ENCODE results near the gene AFG1L. TPM values are rescaled to one million over a fixed set of nuclear protein-coding genes. Genes with fewer than 3 reads are reported as not detected.
"Not testable (repeated sequence)": the region's sequence is repeated elsewhere in the genome, so short reads cannot be mapped to it uniquely, and the experiment has no call there.

AFG1L gene
- total RNA-seq, 1 donor from 2014 or later: 5.2 TPM

DNA sequence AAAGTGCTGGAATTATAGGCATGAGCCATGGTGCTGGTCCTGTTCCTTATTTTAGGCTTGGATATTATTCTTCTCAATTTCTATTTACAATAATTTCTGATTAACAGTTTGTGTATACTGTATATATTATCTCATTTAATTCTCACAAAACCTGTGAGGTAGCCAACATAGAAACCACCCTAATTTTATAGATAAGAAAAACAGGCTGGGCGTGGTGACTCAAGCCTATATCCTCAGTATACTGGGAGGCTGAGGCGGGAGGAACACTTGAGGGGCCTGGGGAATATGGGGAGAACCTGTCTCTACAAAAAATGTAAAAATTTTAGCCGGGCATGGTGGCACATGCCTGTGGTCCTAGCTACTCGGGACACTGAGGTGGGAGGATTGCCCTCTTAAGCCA lies 3.8 kb upstream of the AFG1L start:
- DNase-seq: no peak

DNA sequence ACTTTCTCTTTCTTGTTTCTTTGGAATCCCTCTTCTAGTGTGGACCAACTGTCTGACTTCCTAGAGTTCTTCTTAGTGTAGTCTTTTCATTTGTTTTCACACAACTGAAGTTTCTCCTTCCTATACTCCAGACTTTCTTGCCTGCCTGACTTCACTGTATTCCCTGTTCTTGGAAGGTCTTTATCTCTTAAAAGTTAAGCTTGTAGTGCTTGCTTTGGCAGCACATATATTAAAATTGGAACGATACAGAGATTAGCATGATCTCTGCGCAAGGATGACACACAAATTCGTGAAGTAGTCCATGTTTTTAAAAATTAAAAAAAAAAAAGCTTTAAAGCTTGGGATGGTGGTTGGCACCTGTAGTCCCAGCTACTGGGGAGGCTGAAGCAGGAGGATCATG lies 2.3 kb upstream of the AFG1L start:
- DNase-seq: not testable (repeated sequence)

DNA sequence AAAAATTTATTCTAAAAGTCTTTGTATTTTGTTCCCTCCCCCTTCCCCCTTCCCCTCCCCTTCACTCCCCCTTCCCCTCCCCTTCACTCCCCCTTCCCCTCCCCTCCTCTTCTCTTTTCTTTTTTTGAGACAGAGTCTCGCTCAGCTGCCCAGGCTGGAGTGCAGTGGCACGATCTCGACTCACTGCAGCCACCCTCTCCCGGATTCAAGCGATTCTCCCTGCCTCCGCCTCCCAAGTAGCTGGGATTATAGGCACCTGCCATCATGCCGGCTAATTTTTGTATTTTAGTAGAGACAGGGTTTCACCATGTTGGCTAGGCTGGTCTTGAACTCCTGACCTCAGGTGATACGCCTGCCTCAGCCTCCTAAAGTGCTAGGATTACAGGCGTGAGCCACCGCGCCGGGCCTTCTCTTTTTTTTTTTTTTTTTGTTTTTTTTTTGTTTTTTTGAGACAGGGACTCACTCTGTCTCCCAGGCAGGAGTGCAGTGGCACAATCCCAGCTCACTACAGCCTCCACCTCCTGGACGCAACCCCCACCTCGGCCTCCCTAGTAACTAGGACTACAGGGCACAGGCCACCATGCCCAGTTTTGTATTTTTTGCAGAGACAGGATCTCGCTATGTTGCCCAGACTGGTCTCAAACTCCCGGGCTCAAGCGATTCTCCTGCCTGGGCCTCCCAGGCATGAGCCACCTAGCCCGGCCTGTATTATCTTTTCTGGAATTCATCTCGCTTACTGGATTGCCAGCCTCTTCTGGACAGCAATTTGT lies 1.1 kb upstream of the AFG1L start:
- peak; percentile 7 for DNase-seq

DNA sequence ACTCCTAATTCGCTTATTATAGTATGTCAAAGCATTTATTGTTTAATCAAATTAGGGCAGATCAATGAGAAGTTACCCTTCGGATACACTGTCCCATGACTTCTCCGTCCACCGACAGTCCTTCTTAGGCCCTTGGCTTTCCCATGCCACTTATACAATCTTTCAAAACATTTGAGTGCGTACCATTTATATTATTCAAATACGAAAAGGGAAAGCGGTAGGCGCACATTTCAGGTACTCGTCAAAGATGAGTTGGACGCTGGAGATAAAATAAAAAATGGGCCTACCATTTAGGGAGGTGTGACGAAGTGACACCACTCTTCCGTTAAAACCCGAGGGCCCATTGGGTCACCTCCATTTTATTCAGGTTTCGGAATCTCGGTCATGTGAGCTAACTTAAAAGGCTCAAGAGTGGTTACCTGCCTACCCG lies 542 bp upstream of the AFG1L start:
- DNase-seq: no peak

DNA sequence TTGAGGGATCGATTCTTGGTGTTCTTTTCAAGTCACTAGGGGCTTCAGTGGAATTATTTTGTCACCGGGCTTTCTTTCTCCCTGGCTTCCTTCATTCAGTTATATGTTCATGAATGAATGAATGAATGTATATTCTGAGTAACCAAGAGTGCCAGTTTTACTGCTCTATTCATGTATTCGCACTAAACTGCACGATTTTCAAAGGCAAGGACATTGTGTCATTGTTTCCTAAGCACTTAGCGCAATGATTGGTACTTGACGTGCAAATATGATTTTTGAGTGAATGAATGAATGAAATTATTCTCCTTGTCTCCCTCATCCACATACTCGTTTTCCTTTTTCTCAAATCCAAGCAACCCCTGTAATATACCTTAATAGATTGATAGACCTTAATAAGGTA lies 822 bp downstream of the AFG1L start:
- no peak for DNase-seq

DNA sequence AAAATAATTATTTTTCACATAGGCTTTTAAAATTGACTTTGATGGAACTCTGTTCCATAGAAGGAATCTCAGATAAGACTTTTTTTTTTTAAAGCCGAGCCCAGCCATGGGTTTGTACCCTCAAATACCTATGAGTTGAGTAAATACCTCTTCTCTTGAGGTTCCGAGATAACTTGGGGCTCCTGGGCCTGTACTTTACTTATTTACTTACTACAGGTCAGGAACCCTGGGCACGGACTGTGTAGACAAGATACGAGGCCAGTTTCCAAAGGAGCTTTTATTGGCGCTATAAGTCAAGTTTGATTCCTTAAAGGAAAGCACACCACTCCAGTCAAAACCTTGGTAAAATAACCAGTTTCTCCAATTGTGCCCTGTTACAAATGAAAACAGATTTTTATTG lies 7.5 kb downstream of the AFG1L start:
- no peak for DNase-seq

DNA sequence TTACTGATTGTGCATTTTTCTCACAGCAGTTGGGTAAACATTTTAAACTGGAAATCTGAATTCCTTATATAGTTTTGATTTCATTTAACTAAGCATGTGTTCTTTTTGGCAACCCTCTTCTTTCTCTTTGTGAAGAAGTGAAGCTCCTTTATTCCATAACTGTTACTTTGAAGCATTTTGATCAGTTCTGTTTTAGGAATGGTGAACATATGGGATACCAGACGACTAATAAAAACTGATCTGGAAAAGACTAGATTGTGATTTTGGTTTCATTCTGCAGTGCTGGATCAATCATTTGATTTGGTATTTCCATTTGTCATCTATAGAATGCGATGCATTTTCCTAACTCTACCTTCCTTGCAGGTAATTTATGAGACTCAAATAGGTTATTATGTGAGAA lies 9.8 kb downstream of the AFG1L start:
- no peak for DNase-seq

DNA sequence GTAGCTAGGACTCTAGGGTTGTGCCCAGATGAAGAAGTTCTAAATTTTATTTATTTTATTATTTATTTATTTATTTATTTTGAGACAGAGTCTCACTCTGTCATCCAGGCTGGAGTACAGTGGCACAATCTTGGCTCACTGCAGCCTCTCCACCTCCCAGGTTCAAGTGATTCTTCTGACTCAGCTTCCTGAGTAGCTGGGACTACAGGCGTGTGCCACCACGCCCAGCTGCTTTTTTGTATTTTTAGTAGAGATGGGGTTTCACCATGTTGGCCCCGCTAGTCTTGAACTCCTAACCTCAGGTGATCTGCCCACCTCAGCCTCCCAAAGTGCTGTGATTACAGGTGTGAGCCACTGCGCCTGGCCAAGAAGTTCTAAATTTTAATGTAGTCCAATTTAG lies 13.8 kb downstream of the AFG1L start:
- not testable (repeated sequence) for DNase-seq

DNA sequence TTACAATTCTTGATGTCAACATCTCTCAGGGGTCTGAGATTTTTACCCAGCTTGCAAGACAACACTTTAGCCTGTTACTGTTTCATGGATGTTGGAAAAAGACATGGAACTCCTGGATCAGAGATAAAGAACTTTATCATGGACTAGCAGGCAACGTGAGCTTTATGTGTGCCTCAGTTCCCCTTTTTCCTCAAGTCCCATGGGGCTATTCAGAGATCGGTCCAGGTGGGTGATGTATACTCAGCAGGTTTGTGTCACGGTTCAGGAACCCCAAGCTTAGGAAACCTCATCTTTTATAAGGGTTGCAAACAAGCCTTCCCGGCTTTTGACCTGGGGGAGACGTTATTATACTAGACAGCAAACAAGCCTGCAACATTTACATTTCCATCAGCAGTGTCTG lies 15.0 kb downstream of the AFG1L start:
- DNase-seq: no peak

DNA sequence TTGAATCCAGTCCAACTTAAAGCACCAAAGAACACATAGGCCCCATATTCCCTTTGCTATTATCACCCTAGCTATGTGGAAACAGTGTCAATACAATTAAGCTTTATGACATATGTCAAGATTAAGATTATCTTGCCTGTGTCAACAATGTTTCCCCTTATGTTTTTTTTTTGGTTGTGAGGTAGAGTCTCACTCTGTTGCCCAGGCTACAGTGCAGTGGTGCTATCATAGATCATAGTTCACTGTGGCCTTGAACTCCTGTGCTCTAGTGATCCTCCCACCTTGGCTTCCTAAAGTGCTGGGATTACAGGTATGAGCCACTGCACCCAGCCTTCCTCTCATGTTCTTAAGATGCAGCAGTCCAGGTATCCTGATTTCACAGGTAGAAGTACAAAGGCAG lies 17.8 kb downstream of the AFG1L start:
- DNase-seq: no peak

DNA sequence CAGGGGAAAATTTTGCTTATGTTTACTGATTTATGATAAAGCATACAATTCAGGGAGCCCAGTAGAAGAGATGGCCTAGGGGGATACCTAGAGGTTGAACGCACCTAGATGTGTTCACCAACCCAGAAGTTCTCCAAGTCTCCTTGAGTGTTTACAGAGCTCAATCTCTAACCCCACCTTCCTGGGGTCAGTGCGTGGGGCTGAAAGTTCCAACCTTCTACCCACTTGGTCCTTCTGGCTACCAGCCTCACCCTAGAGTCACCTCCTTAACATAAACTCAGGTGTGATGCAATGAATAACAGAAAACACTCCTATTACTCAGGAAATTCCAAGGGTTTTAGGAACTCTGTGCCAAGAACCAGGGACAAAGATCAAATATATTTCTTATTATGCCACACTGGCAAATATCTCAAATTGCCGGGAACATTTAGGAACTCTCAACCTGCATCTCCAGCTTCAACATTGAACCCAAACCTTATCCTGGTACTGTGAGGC lies 26.4 kb downstream of the AFG1L start:
- no peak for DNase-seq

DNA sequence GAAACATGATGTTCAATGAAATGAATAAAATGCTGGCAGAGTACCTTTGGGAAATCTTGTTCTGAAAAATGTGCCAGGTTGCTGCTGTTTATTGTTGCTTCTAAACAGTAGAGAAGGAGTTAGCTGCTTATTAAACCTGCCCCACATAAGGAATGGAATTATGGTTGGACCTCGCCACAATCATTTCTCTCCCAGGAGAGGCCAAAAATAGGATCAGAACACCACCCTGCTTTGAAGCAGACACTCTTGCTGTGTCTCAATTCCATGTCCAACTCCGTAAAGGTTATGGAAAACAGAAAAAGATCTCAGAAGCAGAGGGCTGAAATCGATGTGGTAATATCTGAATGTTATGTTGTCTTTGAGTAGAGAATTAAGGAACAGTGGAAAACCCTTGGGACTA lies 27.9 kb downstream of the AFG1L start:
- no peak for DNase-seq

DNA sequence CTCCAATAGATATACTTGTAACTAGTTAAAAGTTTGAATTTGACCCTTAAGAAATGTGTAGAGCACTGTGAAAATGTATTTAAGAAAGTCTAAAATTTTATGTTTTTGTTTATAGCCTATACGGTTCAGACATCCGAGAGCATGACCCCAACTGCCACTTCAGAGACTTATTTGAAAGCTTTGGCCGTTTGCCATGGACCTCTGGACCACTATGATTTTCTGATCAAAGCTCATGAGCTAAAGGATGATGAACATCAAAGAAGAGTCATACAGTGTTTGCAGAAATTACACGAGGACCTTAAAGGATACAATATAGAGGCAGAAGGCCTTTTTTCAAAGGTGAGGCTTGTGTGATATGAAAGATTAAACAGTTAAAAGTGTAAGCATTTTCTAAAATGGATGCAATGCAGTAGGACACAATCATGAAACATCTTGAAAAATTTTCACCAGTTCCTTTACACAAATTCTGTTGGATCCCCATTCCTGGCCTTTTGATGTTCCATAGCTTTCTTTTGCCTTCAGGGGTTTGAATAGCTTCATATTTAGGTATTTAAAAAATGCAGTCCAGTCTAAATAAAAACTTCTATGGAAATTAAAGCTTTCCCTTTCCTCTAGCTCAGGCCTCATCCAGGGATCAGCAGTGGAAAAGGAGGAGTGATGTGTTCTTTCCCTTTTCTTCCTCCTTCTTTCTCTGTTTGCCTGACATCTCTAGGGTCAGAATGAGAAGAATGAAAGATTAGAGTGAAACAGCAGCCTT lies 29.0 kb downstream of the AFG1L start:
- no peak for DNase-seq

DNA sequence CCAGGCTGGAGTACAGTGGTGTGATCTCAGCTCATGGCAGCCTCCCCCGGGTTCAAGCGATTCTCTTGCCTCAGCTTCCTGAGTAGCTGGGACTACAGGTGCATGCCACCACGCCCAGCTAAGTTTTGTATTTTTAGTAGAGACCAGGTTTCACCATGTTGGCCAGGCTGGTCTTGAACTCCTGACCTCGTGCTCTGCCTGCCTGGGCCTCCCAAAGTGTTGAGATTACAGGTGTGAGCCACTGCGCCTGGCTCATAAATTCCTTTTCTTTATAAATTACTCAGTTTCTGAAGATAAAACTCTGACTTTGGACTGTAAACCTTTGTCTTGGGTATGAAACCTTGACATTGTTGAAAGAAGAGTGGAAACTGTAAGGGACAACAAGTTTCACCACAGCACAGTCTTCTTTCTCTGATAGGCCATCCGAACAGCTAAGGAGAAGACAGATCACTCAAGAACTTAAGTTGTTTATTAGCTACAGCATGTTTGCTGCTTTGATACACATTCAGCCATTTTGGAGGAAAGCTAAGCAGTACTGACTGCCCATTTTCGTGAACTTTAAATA lies 35.4 kb downstream of the AFG1L start:
- not testable (repeated sequence) for DNase-seq

DNA sequence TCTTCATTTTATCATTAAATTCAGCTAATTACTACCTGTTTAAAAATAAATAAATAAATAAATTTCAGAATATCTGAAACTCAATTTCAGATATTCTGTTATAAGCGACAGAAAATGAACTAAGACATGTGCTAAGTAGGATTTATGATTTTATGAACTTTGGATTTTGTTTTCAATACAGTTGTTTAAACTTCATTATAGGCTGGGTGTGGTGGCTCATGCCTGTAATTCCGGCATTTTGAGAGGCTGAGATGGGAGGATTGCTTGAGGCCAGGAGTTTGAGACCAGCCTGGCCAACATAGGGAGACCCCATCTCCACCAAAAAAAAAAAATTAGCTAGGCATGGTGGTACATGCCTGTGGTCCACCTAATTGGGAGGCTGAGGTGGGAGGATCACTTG lies 36.0 kb downstream of the AFG1L start:
- no peak for DNase-seq

DNA sequence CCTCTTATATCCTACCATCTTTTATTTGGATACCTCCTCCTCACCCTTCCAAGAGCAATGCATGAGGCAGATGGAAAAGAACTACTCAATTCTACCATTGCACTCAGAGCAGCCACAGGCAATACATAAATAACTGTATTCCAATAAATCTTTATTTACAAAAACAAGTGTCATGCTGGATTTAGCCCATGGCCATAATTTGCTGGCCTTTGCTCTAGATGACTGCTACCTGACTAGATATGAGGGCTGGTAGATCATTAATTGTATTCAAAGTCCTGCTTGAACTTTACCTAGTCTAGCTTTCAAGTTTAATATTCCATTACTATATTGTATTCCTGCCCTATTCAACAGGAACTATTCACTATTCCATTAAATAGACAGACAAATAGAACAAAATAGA lies 37.1 kb downstream of the AFG1L start:
- DNase-seq: no peak

DNA sequence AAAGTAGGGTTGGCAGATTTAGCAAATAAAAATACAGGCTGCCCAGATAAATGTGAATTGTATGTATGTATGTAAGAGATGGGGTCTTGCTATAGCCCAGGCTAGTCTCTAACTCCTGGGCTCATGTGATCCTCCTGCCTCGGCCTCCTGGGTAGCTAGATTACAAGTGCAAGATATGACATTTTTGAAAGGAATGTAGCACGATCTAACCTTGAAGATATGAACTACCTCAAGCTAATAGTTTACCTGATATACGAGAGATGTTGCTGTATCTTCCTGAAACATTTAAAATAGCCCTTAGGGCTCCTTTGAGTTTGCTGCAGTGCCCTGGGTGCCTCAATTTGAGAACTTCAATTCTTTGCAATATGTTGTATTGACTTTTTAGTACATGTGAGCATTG lies 42.1 kb downstream of the AFG1L start:
- no peak for DNase-seq

DNA sequence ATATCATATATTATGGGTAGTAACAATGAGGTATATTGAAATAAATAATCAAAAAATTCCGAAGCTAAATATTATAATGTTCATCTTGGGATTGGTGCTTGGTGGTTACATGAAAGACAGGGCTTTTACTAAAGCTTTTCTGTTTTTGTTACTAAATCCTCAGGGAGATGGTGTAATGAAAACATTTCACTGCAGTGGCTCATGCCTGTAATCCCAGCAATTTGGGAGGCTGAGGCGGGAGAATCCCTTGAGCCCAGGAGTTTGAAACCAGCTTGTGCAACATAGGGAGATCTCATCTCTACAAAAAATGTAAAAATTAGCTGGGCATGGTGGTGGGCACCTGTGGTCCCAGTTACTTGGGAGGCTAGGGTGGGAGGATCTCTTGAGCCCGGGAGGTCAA lies 42.9 kb downstream of the AFG1L start:
- no peak for DNase-seq

DNA sequence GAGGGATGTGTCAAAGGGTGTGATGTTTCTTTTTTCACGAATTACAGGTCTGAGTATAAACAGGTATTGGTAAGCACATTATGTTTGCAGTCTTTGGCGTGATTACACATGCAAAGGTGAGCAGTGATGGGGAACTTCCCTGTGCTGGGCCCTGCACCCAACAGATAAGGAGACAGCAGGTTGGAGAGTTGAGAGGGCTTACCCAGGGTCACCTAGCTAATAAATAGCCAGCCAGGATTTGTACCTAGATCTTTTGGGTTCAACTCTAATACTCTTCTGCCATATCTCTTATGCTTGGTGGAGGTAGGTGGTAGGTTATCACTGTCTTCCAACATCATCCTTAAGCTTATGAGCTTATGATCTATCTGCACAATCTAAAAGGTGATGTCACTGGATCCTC lies 46.5 kb downstream of the AFG1L start:
- no peak for DNase-seq

DNA sequence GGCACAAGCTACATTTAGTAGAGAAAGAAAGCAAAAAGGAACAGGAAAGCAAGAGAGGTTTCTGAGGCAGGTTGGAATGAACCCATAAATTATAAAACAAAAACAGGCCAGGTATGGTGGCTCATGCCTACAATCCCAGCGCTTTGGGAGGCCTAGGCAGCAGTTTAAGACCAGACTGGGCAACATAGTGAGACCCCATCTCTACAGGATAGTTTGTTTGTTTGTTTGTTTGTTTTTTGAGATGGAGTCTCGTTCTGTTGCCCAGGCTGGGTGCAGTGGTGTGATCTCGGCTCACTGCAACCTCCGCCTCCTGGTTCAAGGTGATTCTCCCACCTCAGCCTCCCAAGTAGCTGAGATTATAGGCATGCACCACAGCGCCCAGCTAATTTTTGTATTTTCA lies 49.0 kb downstream of the AFG1L start:
- DNase-seq: no peak

DNA sequence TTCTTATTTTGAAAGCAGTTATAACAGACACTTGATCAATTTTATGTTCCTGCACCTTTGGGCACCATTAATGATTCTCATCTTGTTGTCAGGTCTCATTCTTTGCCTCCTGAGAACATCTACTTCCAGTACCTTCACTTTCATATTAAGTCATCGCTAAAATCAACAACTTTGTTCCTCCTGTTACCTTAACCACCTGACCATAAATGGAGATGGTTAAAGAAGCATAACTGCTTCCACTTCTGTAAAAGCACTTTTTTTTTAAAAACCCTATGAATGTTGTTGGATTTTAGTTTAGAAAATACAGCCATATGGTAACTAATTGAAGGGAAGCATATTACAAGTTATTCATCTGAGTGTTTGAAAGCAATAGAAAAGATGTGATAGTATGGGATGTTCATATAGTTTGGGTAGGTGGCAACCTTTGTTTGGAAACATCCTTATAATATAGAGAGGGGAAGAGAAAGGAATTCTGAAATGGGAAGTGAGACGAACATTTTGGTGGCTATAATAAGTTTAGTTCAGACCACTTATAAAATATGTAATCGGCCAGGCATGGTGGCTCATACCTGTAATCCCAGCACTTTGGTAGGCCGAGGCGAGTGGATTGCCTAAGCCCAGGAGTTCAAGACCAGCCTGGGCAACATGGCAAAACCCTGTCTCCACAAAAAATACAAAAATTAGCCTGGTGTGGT lies 53.9 kb downstream of the AFG1L start:
- no peak for DNase-seq

DNA sequence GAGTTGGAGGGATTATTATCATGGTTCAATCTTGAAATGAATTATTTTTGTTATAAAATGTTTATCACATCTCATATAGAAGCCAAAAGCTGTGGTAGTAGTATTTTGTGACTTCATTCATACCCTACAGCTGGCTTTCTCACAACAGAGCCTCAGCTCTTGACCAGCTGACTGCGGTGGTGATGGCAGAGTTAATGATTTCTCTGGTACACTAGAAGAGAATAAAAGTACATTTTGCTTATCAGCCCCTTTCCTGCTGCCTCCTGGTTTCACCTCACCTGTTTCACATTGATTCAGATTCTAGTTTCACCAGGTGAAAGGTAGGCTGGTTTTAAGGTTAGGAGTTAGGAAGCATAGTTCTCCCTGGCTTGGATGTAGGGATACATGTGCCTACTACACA lies 55.7 kb downstream of the AFG1L start:
- no peak for DNase-seq

DNA sequence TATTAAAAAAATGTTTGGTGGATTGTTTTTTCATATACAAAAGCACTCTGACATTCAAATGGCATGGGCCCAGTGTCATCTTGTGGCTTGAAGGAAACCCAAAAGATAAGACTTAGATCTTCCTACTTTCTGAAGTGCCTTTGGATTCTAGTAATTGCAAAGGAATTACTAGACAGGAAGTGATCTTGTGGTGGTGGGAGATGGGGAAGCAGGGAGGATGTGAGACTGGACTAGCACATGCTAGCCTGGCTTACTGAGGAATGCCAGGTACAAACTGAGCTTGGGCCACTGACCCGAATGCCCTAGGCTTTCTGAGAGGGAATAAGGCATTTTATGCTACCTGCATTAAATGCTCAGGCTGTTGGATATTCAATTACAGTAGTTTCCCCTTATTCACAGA lies 59.0 kb downstream of the AFG1L start:
- no peak for DNase-seq
